GM18951 (cell line): ENCODE results near the gene RXRB.

Experiments used
- POLR2A ChIP-seq: IDR thresholded peaks from 4 replicates; pipeline ENCODE4 v1.6.1; 2011; ENCODE audit warnings: mild to moderate bottlenecking; ENCODE audit not compliant: insufficient read length, insufficient read depth; ENCODE audit errors: extremely low read depth
- in situ Hi-C: fragments of 300-500 bp; cut with MboI; formaldehyde crosslinking; loops from one replicate; pipeline ENCODE4 v1.12.0; 2022; ENCODE audit warnings: low sequenced_read_pairs, mixed read lengths, inconsistent platforms; ENCODE audit not compliant: unreplicated experiment

Gene RXRB

DNA sequence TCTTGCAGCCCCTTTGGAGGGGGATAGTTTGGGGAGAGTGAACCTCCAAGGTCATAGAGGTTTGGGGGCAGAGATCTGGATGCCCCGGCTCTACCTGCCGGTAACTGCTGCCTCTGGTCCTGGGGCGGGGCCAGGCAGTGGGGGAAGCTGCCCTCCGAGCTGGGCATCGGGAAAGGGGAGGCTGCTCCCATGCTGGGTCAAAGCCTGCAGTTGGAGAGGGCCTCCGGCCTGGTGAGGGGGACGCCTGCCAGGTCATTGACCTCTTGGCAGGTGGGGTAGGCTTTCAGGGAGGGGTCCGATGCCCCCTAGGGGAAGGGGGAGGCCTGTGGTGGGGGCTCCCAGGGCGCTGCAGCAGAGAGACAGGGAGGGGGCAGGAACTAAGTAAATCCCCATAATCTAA is 15.3 kb downstream of the RXRB start:
- no peak for TF ChIP-seq POLR2A
- in situ Hi-C loops = no loop called here

DNA sequence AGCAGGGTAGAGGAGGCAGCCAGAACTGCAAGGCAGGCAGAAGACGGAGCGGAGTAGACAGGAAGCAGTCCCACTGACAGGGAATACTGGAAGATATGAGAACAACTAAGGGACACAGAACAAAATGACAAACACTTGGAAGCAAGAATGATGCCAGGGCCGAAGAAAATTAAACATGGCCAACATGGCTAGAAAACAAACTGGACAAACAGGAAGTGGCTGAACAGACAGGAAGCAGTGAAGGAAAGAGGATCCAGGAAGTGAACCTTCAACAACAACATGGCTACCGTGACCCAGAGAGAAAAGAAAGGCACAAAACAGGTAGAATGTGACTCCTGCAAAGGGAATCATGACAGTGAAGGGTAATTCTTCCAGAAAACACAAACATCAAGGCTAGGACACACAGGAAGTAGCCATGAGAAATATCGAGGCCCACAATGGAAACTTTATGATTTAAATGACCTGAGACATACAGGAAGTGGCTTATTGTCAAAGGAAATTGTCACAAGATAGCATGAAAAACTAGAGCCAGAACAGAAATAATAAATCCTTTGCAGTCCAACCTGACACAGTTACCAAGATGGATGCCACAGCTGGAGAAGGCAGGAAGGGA is 17.3 kb downstream of the RXRB start:
- in situ Hi-C loops = no loop called here
- no peak for TF ChIP-seq POLR2A

DNA sequence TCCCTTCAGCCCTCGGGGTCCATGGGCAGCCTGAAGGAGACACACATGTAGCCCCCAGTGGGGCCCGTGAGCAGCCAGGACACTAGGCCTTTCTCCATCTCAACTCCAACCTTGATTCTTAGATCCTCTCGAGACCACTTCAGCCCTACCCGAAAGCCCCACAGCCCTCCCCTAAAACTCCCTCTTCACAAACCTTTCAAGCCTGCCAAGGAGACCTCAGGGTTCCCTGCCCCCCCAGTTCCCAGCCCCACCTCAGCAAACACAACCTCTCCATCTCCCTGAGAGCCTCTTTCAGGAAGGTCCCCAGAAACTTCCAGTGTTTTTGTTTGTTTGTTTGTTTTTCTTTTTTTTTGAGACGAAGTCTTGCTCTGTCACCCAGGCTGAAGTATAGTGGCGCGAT is 19.3 kb downstream of the RXRB start:
- TF ChIP-seq POLR2A = no peak
- in situ Hi-C loops = no loop called here

DNA sequence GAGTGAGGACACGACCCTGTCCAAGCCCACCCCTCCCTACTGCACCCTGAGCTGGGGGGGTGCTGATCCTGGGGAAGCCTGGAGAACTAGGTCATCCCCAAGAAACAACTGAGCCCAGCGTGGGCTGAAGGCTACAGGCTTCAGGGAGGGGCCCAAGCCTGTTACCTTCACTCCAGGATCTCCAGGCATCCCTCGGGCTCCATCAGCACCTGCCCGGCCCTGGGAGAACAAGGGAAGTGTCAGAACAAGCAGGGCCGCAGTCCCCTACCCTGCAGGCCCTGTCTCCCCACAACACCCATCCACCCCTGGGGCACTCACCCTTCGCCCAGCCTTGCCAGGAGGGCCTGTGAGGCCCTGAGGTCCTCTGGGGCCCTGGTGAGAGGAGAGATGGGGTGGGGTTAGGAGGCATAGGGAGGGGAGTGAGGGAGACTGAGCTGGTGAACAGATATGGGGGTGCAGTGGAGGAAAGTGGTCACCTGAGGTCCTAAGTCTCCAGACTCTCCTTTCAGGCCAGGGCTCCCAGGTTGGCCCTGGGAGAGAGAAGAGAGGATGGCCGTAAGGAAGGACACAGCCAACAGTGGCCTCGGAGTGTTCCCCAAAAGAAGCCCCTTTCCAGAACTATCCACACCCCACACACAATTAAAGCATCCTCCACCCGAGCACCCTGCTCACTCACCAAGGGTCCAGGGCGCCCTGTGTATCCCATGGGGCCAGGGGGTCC is 21.6 kb downstream of the RXRB start:
- no peak for TF ChIP-seq POLR2A
- in situ Hi-C loops = no loop called here

DNA sequence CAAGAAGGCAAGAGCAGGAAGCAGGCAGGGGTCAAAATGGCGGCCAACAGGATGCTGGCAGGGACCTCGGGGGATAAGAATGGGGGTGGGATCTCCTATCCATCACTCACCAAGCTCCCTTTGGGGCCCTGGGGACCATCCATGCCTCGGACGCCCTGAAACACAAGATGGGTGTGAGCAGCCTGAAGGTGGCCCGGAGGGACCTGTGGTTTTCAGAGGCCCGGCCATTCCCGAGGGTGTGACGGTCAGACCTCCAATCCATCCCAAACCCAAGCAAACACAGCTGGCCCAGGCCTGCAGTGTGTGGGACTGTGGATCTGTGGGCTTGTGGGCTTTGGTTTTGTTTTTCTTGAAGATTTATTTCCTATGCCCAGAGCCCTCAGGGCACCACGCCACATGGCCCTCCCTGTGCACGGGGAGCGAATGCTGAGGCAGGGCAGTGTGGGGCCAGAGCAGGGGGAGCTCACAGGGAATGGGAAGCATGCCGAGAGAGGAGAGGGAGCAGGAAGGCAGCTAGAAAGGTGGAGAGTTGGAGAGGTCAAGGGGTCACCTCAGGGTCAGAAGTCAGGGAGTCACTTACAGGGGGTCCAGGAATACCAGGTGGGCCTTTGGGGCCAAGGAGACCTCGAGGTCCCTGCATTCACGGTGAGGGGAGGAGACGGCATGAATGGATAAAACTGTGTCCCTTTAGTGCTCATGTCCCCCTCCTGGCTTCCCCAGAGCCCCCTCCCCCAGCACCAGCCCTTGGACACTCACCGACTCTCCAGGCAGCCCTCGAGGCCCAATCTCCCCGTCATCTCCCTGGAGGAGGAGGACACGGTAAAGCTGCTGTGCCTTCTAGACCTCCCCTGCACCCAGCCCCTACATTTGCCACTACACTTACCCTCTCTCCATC is 22.7 kb downstream of the RXRB start:
- no peak for TF ChIP-seq POLR2A
- in situ Hi-C loops = no loop called here

DNA sequence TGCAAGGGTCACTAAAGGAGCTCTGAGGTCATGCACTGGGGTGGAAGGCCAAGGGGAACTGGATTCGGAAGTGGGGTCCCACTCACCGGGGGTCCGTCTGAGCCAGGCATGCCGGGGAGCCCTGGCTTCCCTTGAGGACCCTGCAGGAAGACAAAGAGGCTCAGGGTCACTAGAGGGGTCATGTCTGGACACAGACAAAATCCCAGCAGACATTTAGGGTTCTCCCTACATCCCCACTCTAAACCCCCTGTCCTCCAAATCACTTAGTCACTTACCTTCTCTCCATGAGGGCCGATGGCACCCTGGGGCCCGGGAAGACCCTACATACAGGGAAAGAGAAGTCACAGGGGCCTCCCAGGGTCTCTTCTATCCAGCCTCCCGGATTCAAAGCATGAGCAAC is 23.6 kb downstream of the RXRB start:
- in situ Hi-C loops = no loop called here

DNA sequence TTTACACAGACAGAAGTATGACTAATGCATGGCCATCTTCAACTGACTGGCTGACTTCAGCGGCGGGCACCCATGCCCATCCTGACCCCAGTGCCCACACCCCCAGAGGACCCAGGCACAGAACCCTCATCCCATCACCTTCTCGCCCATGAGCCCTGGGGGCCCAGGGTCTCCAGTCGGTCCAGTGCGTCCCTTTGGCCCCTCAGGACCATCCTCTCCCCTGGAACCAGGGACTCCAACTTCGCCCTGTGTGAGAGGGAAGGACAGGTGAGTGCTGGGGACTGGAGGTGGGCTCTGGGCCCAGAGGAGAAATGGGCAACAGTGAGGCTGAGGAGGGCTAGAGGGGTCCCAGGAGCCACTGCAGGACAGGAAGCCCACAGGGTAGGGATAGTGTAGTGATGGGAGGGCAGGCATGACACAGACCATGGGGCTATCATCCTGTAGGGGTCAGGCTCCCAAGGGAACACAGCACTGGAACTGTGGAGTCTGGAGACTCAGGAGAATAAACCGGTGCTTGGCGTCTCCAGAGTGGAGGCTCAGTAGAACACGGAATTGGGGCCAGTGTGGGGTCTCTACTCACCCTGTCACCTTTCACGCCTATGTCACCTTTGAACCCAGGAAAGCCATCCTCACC is 24.9 kb downstream of the RXRB start:
- TF ChIP-seq POLR2A = no peak
- in situ Hi-C loops = no loop called here

More for the DNA sequence above, 23.6 kb downstream of the RXRB start:
- no peak for TF ChIP-seq POLR2A

DNA sequence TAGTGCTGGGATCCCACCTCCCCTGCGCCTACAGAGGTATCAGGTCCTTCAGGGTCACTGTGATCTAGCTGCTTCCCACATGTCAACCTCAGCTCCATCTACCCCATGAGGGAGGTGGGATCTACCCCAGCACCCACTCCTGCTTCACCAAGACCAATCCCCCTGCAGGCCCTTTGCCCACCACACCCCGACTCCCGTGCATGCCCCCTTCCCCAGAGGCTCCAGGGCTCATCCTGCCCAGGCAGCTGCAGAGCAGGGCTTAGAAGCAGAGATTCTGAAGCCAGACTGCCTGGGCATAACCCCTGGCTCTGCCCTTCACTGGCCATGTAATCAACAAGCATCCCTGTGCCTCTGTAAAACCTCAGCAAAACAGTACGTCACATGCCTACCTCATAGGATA is 25.7 kb downstream of the RXRB start:
- no peak for TF ChIP-seq POLR2A
- in situ Hi-C loops = no loop called here

DNA sequence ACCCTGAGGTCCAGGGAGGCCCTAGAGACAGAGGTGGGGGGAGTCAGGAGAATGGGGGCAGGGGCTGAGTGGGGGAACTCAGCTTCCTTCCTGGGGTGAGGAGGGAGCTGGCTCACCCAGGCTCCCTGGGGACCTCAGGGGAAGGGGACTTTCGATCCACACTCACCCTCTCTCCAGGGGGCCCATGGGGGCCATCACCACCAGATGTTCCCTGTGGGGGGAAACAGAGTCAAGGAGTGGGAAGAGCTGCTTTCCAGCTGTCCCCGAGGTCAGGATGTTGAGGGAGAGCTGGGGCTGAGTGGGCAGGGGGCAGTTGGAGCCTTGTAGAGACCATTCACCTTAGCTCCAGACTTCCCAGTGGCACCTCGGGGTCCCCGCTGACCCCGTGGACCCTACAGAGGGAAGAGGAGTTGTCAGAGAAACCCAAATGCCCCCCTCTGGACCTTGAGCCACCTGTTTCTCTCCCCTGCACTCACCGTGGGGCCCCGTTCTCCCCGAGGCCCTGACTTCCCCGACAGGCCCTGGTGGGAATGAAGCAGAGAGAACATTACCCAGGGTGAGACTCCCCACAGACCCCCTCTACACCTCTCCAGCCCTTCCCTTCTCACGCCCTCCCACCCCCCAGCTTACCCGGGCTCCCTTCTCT is 26.8 kb downstream of the RXRB start:
- no peak for TF ChIP-seq POLR2A
- in situ Hi-C loops = no loop called here

DNA sequence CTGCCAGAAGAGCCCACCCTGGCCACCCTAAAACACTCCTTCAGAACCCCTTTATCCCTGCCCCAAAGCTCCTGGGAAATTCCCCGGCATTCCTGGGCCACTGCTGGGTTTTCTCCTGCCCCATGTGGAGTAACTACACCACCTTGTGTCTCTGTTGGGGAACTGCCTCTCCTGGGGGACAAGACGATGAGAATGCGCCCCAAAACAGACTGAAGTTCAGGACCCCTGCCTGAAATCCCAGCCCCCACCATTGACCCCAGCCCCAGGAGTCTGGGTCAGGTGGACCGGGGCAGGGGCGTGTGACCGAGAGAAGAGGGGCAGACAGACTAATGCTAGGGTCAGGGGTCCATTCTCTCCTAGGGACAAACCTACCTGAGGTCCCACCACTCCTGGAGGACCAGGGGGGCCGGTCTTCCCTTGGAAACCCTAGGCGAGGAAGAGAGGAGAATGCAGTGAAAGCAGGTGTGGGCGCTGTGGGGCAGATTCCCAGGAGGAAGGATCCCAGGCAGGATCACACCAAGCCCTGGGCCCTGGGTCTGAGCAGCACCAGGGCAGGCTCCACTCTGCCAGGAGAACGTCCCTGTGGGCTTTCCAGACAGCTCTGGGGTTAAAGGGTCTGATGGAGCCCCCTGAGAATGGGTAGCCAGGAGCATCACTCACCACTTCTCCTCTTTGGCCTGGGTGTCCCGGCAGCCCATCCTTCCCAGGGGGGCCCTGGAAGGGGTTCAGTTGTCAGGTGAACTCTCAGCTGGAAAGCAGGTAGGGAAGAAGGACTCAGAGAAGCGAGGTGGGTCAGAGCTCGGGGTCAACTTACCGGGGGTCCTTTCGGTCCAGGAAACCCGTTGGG is 27.6 kb downstream of the RXRB start:
- in situ Hi-C loops = no loop called here
- TF ChIP-seq POLR2A = no peak

DNA sequence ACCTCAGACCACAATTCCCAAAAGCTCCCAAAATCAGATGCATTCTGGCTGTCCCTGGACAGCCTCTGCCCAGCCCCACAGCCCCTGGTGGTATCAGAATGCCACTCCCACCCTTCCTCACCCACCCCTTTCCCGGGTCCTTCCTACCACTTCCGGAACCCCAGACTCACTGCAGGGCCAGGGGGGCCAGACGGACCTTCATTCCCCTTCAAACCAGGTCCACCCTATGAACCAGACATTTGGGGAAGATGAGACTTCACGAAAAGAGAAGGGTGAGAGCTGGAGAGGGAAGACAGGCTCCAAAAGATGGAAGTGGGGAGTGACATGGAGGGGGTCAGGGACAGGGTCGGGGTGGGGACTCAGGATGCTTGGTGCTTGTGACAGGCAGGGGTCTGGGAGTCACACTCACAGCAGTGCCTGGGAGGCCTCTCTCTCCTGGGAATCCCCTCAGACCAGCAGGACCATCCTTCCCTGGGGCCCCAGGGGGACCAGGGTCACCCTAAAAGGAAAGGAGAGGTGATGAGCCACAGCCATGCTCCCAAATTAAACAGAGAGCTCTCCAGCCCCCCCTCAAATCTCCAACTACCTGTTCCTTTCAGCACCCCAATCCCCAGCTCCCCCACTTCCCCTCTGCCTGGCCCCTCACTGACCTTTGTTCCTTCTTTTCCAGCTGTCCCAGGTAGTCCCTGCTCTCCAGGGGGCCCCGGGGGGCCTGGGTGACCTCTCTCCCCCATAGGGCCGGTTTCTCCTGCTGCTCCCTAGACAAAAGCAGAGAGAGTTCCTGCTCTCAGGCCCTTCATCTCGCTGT is 28.4 kb downstream of the RXRB start:
- TF ChIP-seq POLR2A = no peak
- in situ Hi-C loops = no loop called here

DNA sequence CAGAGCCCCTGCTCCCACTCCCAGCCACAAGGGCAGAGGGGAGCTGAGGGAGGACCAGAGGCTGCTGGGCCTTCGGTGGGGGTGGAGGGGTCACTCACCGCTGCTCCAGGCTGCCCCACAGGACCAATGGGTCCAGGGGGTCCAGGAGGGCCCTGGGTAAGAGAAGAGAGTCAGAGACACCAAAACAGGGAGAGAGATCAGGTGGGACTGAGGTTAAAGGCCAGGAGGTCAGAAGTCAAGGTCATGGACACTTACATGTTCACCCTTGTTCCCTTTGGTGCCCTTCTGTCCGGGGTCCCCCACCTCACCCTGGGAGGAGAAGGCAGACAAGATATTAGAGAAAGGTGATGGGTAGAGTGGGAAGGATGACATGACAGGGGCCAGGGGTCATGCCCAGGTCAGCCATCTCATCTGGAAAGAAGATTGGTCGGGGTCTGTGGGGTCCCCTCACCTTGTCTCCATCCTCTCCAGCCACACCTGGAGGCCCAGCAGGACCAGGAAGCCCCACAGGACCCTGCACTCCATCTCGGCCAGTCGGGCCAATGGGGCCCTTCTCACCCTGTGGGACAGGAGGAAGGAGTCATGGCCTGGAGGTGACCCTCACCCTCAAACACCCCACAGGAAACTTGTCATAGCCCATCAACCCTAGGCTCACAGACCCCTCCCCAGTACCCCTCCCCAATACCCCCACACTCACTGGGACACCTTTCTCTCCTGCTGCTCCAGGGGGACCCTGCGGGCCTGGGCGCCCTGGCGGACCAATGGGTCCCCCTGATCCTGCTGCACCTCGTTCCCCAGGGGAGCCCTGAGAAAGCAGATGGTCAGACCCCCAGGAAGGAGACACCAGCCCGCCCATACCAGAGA is 29.2 kb downstream of the RXRB start:
- in situ Hi-C loops = no loop called here
- TF ChIP-seq POLR2A = no peak
